ENCODE data around the gene UGT1A8.

Gene UGT1A8

DNA sequence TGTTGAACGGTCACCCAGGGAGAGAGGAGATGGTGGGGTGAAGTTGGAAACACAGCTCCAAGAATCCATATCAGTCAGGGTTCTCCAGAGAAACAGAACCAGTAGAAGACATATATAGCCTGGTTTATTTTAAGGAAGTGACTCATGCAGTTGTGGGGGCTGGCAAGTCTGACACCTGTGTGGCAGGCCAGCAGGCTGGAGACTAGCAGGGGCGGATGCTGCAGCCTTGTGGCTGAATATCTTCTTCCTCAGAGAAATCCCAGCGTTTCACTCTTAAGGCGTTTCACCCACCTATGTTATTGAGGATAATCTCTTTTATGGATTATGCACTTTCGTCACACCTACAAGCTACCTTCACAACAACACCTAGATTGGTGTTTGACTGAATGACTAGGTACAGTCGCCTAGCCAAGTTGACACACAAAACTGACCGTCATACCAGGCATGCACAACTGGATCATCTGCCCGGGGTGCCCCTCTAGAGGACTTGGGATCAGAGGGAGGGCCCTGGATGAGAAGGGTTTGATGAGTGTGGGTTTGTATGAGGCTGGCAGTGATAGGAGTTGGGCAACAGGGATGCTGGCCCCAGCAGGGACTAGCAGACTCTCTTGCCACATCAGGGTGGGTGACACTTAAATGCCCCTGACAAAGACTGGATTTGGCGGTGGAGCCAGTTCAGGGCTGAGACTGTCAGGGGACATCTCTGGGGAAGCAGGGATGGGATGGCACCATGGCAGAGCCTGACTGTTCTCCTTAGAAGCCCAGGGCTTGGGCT is 184.1 kb downstream of the UGT1A8 start:
- Histone ChIP-seq H3K9ac (ENCODE audit: low read length in 5 of 5) (no peak overlapping the region), H3K27ac (ENCODE audit: low read depth, low read length) (no peak overlapping the region), H3K4me1 (ENCODE audit: control insufficient read depth in 5 of 5, insufficient read depth in 5 of 5, low read length in 5 of 5) (no peaks in the 10 kb centered on the region), H3K9me3 (ENCODE audit: control insufficient read depth in 5 of 5, low read length in 5 of 5) (no peaks in the 10 kb centered on the region), H3K27me3 (ENCODE audit: control insufficient read depth in 5 of 5, insufficient read depth in 4 of 5, low read length in 5 of 5) (peaks cover 0 to 3% (median 0%) of the 10 kb centered on the region in 5 donors), H3K4me3 (ENCODE audit: low read depth in 1 of 5, low read length in 5 of 5) (no peak overlapping the region), H3K36me3 (ENCODE audit: control insufficient read depth in 5 of 5, insufficient read depth in 5 of 5, low read length in 5 of 5) (no peaks in the 10 kb centered on the region)

GRCh38 chr2:233802132-233802815 is 184.8 kb downstream of the UGT1A8 start:
- Histone ChIP-seq H3K4me3 (ENCODE audit: low read depth in 1 of 5, low read length in 5 of 5) (no peak overlapping the region), H3K4me1 (ENCODE audit: control insufficient read depth in 5 of 5, insufficient read depth in 5 of 5, low read length in 5 of 5) (no peaks in the 10 kb centered on the region), H3K9me3 (ENCODE audit: control insufficient read depth in 5 of 5, low read length in 5 of 5) (no peaks in the 10 kb centered on the region), H3K27me3 (ENCODE audit: control insufficient read depth in 5 of 5, insufficient read depth in 4 of 5, low read length in 5 of 5) (peaks cover 0 to 3% (median 0%) of the 10 kb centered on the region in 5 donors), H3K9ac (ENCODE audit: low read length in 5 of 5) (no peak overlapping the region), H3K27ac (ENCODE audit: low read depth, low read length) (no peak overlapping the region), H3K36me3 (ENCODE audit: control insufficient read depth in 5 of 5, insufficient read depth in 5 of 5, low read length in 5 of 5) (no peaks in the 10 kb centered on the region)

- Histone ChIP-seq H3K27ac (ENCODE audit: low read depth, low read length) (no peak overlapping the region), H3K36me3 (ENCODE audit: control insufficient read depth in 5 of 5, insufficient read depth in 5 of 5, low read length in 5 of 5) (no peaks in the 10 kb centered on the region), H3K4me3 (ENCODE audit: low read depth in 1 of 5, low read length in 5 of 5) (no peak overlapping the region), H3K4me1 (ENCODE audit: control insufficient read depth in 5 of 5, insufficient read depth in 5 of 5, low read length in 5 of 5) (no peaks in the 10 kb centered on the region), H3K27me3 (ENCODE audit: control insufficient read depth in 5 of 5, insufficient read depth in 4 of 5, low read length in 5 of 5) (peaks cover 0 to 3% (median 0%) of the 10 kb centered on the region in 5 donors), H3K9me3 (ENCODE audit: control insufficient read depth in 5 of 5, low read length in 5 of 5) (no peaks in the 10 kb centered on the region), H3K9ac (ENCODE audit: low read length in 5 of 5) (no peak overlapping the region)
Observed at GRCh38 chr2:233803292-233803911, 186.0 kb downstream of the UGT1A8 start.

- Histone ChIP-seq H3K4me1 (ENCODE audit: control insufficient read depth in 5 of 5, insufficient read depth in 5 of 5, low read length in 5 of 5) (no peaks in the 10 kb centered on the region), H3K36me3 (ENCODE audit: control insufficient read depth in 5 of 5, insufficient read depth in 5 of 5, low read length in 5 of 5) (no peaks in the 10 kb centered on the region), H3K27me3 (ENCODE audit: control insufficient read depth in 5 of 5, insufficient read depth in 4 of 5, low read length in 5 of 5) (peaks cover 0 to 6% (median 0%) of the 10 kb centered on the region in 5 donors), H3K9ac (ENCODE audit: low read length in 5 of 5) (no peak overlapping the region), H3K4me3 (ENCODE audit: low read depth in 1 of 5, low read length in 5 of 5) (no peak overlapping the region), H3K27ac (ENCODE audit: low read depth, low read length) (no peak overlapping the region), H3K9me3 (ENCODE audit: control insufficient read depth in 5 of 5, low read length in 5 of 5) (no peaks in the 10 kb centered on the region)
Observed at GRCh38 chr2:233803994-233804393, 186.6 kb downstream of the UGT1A8 start.

- no peaks in the 10 kb centered on the region for H3K36me3 ChIP-seq (ENCODE audit: control insufficient read depth in 5 of 5, insufficient read depth in 5 of 5, low read length in 5 of 5)
- no peaks in the 10 kb centered on the region for H3K9me3 ChIP-seq (ENCODE audit: control insufficient read depth in 5 of 5, low read length in 5 of 5)
- H3K4me3 ChIP-seq (ENCODE audit: low read depth in 1 of 5, low read length in 5 of 5), result no peak overlapping the region
- H3K9ac ChIP-seq (ENCODE audit: low read length in 5 of 5), result no peak overlapping the region
- H3K4me1 ChIP-seq (ENCODE audit: control insufficient read depth in 5 of 5, insufficient read depth in 5 of 5, low read length in 5 of 5), result no peaks in the 10 kb centered on the region
- H3K27ac ChIP-seq (ENCODE audit: low read depth, low read length), result no peak overlapping the region
- peaks cover 0 to 10% (median 0%) of the 10 kb centered on the region in 5 donors for H3K27me3 ChIP-seq (ENCODE audit: control insufficient read depth in 5 of 5, insufficient read depth in 4 of 5, low read length in 5 of 5)
Observed at GRCh38 chr2:233807215-233807865, 189.9 kb downstream of the UGT1A8 start.

GRCh38 chr2:233807966-233808935 is 190.8 kb downstream of the UGT1A8 start:
- Histone ChIP-seq H3K9ac (ENCODE audit: low read length in 5 of 5) (no peak overlapping the region), H3K27me3 (ENCODE audit: control insufficient read depth in 5 of 5, insufficient read depth in 4 of 5, low read length in 5 of 5) (peaks cover 0 to 10% (median 0%) of the 10 kb centered on the region in 5 donors), H3K4me1 (ENCODE audit: control insufficient read depth in 5 of 5, insufficient read depth in 5 of 5, low read length in 5 of 5) (no peaks in the 10 kb centered on the region), H3K4me3 (ENCODE audit: low read depth in 1 of 5, low read length in 5 of 5) (no peak overlapping the region), H3K27ac (ENCODE audit: low read depth, low read length) (no peak overlapping the region), H3K36me3 (ENCODE audit: control insufficient read depth in 5 of 5, insufficient read depth in 5 of 5, low read length in 5 of 5) (no peaks in the 10 kb centered on the region), H3K9me3 (ENCODE audit: control insufficient read depth in 5 of 5, low read length in 5 of 5) (no peaks in the 10 kb centered on the region)

DNA sequence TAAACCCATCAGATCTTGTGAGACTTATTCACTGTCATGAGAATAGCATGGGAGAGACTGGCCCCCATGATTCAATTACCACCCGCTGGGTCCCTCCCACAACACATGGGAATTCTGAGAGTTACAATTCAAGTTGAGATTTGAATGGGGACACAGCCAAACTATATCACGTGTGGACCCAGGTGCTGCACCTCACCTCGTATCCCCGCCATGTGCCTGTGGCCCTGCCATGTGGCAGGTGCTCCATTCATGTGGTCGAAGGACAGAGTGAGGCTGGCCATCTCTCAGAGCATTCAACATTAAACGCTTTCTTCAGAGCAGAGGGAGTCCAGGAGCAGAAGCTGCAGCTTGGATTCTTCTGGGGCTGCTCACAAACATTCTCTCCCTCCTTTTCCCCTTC is 193.0 kb downstream of the UGT1A8 start:
- Histone ChIP-seq H3K27ac (ENCODE audit: low read depth, low read length) (no peak overlapping the region), H3K27me3 (ENCODE audit: control insufficient read depth in 5 of 5, insufficient read depth in 4 of 5, low read length in 5 of 5) (peaks cover 0 to 10% (median 0%) of the 10 kb centered on the region in 5 donors), H3K9ac (ENCODE audit: low read length in 5 of 5) (no peak overlapping the region), H3K9me3 (ENCODE audit: control insufficient read depth in 5 of 5, low read length in 5 of 5) (no peaks in the 10 kb centered on the region), H3K4me1 (ENCODE audit: control insufficient read depth in 5 of 5, insufficient read depth in 5 of 5, low read length in 5 of 5) (no peaks in the 10 kb centered on the region), H3K4me3 (ENCODE audit: low read depth in 1 of 5, low read length in 5 of 5) (no peak overlapping the region), H3K36me3 (ENCODE audit: control insufficient read depth in 5 of 5, insufficient read depth in 5 of 5, low read length in 5 of 5) (no peaks in the 10 kb centered on the region)

GRCh38 chr2:233811087-233811486 is 193.7 kb downstream of the UGT1A8 start:
- peaks cover 0 to 10% (median 0%) of the 10 kb centered on the region in 5 donors for H3K27me3 ChIP-seq (ENCODE audit: control insufficient read depth in 5 of 5, insufficient read depth in 4 of 5, low read length in 5 of 5)
- H3K4me3 ChIP-seq (ENCODE audit: low read depth in 1 of 5, low read length in 5 of 5), result no peak overlapping the region
- no peaks in the 10 kb centered on the region for H3K9me3 ChIP-seq (ENCODE audit: control insufficient read depth in 5 of 5, low read length in 5 of 5)
- no peak overlapping the region for H3K27ac ChIP-seq (ENCODE audit: low read depth, low read length)
- no peak overlapping the region for H3K9ac ChIP-seq (ENCODE audit: low read length in 5 of 5)
- H3K36me3 ChIP-seq (ENCODE audit: control insufficient read depth in 5 of 5, insufficient read depth in 5 of 5, low read length in 5 of 5), result no peaks in the 10 kb centered on the region
- H3K4me1 ChIP-seq (ENCODE audit: control insufficient read depth in 5 of 5, insufficient read depth in 5 of 5, low read length in 5 of 5), result no peaks in the 10 kb centered on the region

GRCh38 chr2:233811732-233812131 is 194.3 kb downstream of the UGT1A8 start:
- H3K9ac ChIP-seq (ENCODE audit: low read length in 5 of 5), result no peak overlapping the region
- no peaks in the 10 kb centered on the region for H3K36me3 ChIP-seq (ENCODE audit: control insufficient read depth in 5 of 5, insufficient read depth in 5 of 5, low read length in 5 of 5)
- H3K27ac ChIP-seq (ENCODE audit: low read depth, low read length), result no peak overlapping the region
- peaks cover 0 to 10% (median 0%) of the 10 kb centered on the region in 5 donors for H3K27me3 ChIP-seq (ENCODE audit: control insufficient read depth in 5 of 5, insufficient read depth in 4 of 5, low read length in 5 of 5)
- peaks cover 0 to 3% (median 0%) of the 10 kb centered on the region in 5 donors for H3K9me3 ChIP-seq (ENCODE audit: control insufficient read depth in 5 of 5, low read length in 5 of 5)
- no peak overlapping the region for H3K4me3 ChIP-seq (ENCODE audit: low read depth in 1 of 5, low read length in 5 of 5)
- H3K4me1 ChIP-seq (ENCODE audit: control insufficient read depth in 5 of 5, insufficient read depth in 5 of 5, low read length in 5 of 5), result peaks cover 0 to 5% (median 5%) of the 10 kb centered on the region in 5 donors
